H1 (cell line): ENCODE data around the gene CUL9. TPM values are rescaled to one million over a fixed set of nuclear protein-coding genes. Genes with fewer than 3 reads are reported as not detected.

ENCODE experiments used
- MAFK ChIP-seq: IDR thresholded peaks from 2 replicates; pipeline ENCODE4 v1.6.1; 2012; ENCODE audit warnings: low read depth, mild to moderate bottlenecking, improper control_type of control experiment, low read length
- NANOG ChIP-seq: IDR thresholded peaks from 2 replicates; pipeline ENCODE4 v1.6.1; 2011; ENCODE audit warnings: low read length, low read depth, mild to moderate bottlenecking, inconsistent platforms; ENCODE audit not compliant: insufficient read depth, poor library complexity, severe bottlenecking
- polyA plus RNA-seq, 7 experiments: library from polyadenylated mRNA; depleted of rRNA in 3 of 7; stranded (reverse) in 5 of 7; unstranded in 2 of 7; fragments of >200 nt in 5 of 7; fragments of 200-250 nt in 2 of 7; gene quantifications; 1 replicate in 5 of 7; 2 replicates in 1 of 7; 4 replicates in 1 of 7; pipeline versions ENCODE4 v1.2.1 to v1.2.3, GENCODE V29; 2011 to 2013; ENCODE audit warnings: missing spikeins in 2 of 7, mixed read lengths in 2 of 7
- total RNA-seq: library from RNA; stranded (reverse); fragmentation: NEBNext Ultra II Directional; extraction: Animal tissue kit (Norgen Biotek cat#: 25700); gene quantifications from 2 replicates; pipeline ENCODE4 v1.2.1, GENCODE V29; 2021

CUL9 gene
- total and polyA plus RNA-seq, 2 of the 8 experiments (the other 6 are each of a cell fraction or from before 2014, with no cell fraction given), result 7.7 to 9.8 TPM

- TF ChIP-seq NANOG (no peak), MAFK (no peak)
These were observed 10.9 kb downstream of the CUL9 start (continued) for GRCh38 chr6:43192911-43193310.
